HG02678 (cell line): Measurements from ENCODE around the gene TPPP.

Experiments used
- ATAC-seq: cut with Tn5 transposase; IDR thresholded peaks from one replicate; pipeline ENCODE4 v1.9.1; 2021; ENCODE audit warnings: mild to moderate bottlenecking, moderate library complexity; ENCODE audit not compliant: unreplicated experiment

TPPP gene

GRCh38 chr5:610744-611730, 82.1 kb downstream of the TPPP start:
- no peak for ATAC-seq

- no peak for ATAC-seq
Observed at GRCh38 chr5:610011-610743, 83.0 kb downstream of the TPPP start.
